ENCODE results near the gene EFCC1. TPM values are rescaled to one million over a fixed set of nuclear protein-coding genes. Genes with fewer than 3 reads are reported as not detected.
A peak's percentile ranks its signal among the peaks of the same experiment; 100 is the strongest.
"Not testable (repeated sequence)": the region's sequence is repeated elsewhere in the genome, so short reads cannot be mapped to it uniquely, and the experiment has no call there.

Gene EFCC1
- total RNA-seq, 2 donors from 2014 or later = 0.21 TPM; not detected in 1

GRCh38 chr3:129087138-129087702, 86.1 kb downstream of the EFCC1 start:
- Mint-ChIP-seq H3K36me3 (no peaks in the 10 kb centered on the region), H3K27me3 (no peaks in the 10 kb centered on the region), H3K4me1 (ENCODE audit: low read depth in 2 of 2) (peaks cover 0 to 5% of the 10 kb centered on the region in 2 donors), H3K27ac (no peak overlapping the region), H3K9me3 (no peaks in the 10 kb centered on the region), H3K4me3 (no peak overlapping the region)
- no peak for ATAC-seq
- DNase-seq (ENCODE audit: low spot score) = no peak

GRCh38 chr3:129087904-129088303, 86.8 kb downstream of the EFCC1 start:
- DNase-seq (ENCODE audit: low spot score); H3K27me3 Mint-ChIP-seq; H3K4me1 Mint-ChIP-seq (ENCODE audit: low read depth in 2 of 2); H3K9me3 Mint-ChIP-seq; H3K27ac Mint-ChIP-seq; H3K36me3 Mint-ChIP-seq; H3K4me3 Mint-ChIP-seq: not testable (repeated sequence)
- peak in 1 of 2 donors; percentile 46 for ATAC-seq

- H3K4me1 Mint-ChIP-seq (ENCODE audit: low read depth in 2 of 2); ATAC-seq; DNase-seq (ENCODE audit: low spot score); H3K27ac Mint-ChIP-seq; H3K27me3 Mint-ChIP-seq; H3K9me3 Mint-ChIP-seq; H3K36me3 Mint-ChIP-seq; H3K4me3 Mint-ChIP-seq: not testable (repeated sequence)
These were observed 87.2 kb downstream of the EFCC1 start for GRCh38 chr3:129088312-129088711.

Other genes with a start within 250 kb of the EFCC1 start
- 100 to 1,000 TPM in 1 of 2 donors, 10 to 100 TPM in 1; 50.6 to 143 TPM for gene ACAD9, start 121.7 kb upstream of the EFCC1 start, total RNA-seq
- gene CFAP92, start 7.2 kb upstream of the EFCC1 start, total RNA-seq = under 1 TPM in 1 of 2 donors, not detected in 1; 0.50 TPM
- under 1 TPM in 1 of 2 donors, not detected in 1; 0.45 TPM for gene GP9, start 59.5 kb downstream of the EFCC1 start, total RNA-seq
- 10 to 100 TPM; 50.7 to 53.9 TPM for gene RAB43, start 120.5 kb downstream of the EFCC1 start, total RNA-seq
- 10 to 100 TPM; 54.7 to 59.7 TPM for gene ISY1, start 159.8 kb downstream of the EFCC1 start, total RNA-seq
- 100 to 1,000 TPM; 230 to 268 TPM for gene CNBP, start 182.6 kb downstream of the EFCC1 start, total RNA-seq
- gene COPG1, start 248.3 kb downstream of the EFCC1 start, total RNA-seq = 100 to 1,000 TPM; 203 to 236 TPM